GM13976 (cell line): ENCODE measurements around the gene RTBDN.

ENCODE experiments used
- DNase-seq: peaks from one replicate; pipeline ENCODE4 v3.0.0; 2012; ENCODE audit warnings: low spot score
- CTCF ChIP-seq: IDR thresholded peaks from 2 replicates; pipeline ENCODE4 v1.5.1; 2012; ENCODE audit warnings: borderline replicate concordance, mild to moderate bottlenecking; ENCODE audit not compliant: insufficient read depth; ENCODE audit errors: extremely low read depth, missing control alignments, control extremely low read depth
- in situ Hi-C: fragments of 300-500 bp; cut with MboI; formaldehyde crosslinking; loops from one replicate; pipeline ENCODE4 v1.12.0; 2022; ENCODE audit warnings: low sequenced_read_pairs, mixed read lengths, inconsistent platforms; ENCODE audit not compliant: unreplicated experiment

RTBDN gene

GRCh38 chr19:12792051-12792852, 42.1 kb downstream of the RTBDN start:
- DNase-seq: no peak

GRCh38 chr19:12791345-12792050, 42.9 kb downstream of the RTBDN start, which contains the start of gene JUNB:
Gene JUNB, plus strand, starts transcription at chr19:12791486. Its CDS starts 286 bp downstream, at chr19:12791772.
- DNase-seq: peak; percentile 91
- in situ Hi-C loops: no loop called here
- TF ChIP-seq CTCF: no peak

More at GRCh38 chr19:12792051-12792852, 42.1 kb downstream of the RTBDN start:
- TF ChIP-seq CTCF: no peak
- in situ Hi-C loops: no loop called here

GRCh38 chr19:12790628-12791344, 43.6 kb downstream of the RTBDN start:
- in situ Hi-C loops: no loop called here
- DNase-seq: no peak
- TF ChIP-seq CTCF: no peak

GRCh38 chr19:12789904-12790619, 44.3 kb downstream of the RTBDN start:
- DNase-seq: peak; percentile 95
- in situ Hi-C loops: no loop called here

GRCh38 chr19:12789098-12789903, 45.1 kb downstream of the RTBDN start:
- no peak for DNase-seq
- in situ Hi-C loops: no loop called here
- no peak for TF ChIP-seq CTCF

More at GRCh38 chr19:12789904-12790619, 44.3 kb downstream of the RTBDN start:
- no peak for TF ChIP-seq CTCF
